Large intestine (tissue), 3 donors: ENCODE measurements around the gene SMTNL2. TPM values are rescaled to one million over a fixed set of nuclear protein-coding genes. Genes with fewer than 3 reads are reported as not detected.

ENCODE experiments used
- DNase-seq, 2 donors: peaks; one replicate each; pipeline versions ENCODE4 v3.0.0 to v3.0.0-alpha.2; 2013
- H3K27ac ChIP-seq: one replicate; pipeline ENCODE4 v1.5.1; 2013; ENCODE audit warnings: low read length
- H3K27me3 ChIP-seq: 2 replicates; pipeline ENCODE4 v1.6.1; 2013; ENCODE audit warnings: low read length; ENCODE audit not compliant: control insufficient read depth, insufficient read depth
- H3K36me3 ChIP-seq: 2 replicates; pipeline ENCODE4 v1.6.1; 2013; ENCODE audit warnings: low read length; ENCODE audit not compliant: control insufficient read depth, insufficient read depth
- H3K4me1 ChIP-seq: one replicate; pipeline ENCODE4 v1.6.1; 2013; ENCODE audit warnings: low read length; ENCODE audit not compliant: control insufficient read depth, insufficient read depth
- H3K4me3 ChIP-seq: one replicate; pipeline ENCODE4 v1.5.1; 2013; ENCODE audit warnings: low read length
- H3K9me3 ChIP-seq: one replicate; pipeline ENCODE4 v1.6.1; 2013; ENCODE audit warnings: mild to moderate bottlenecking, low read depth, low read length, moderate library complexity; ENCODE audit not compliant: control insufficient read depth
- WGBS: methylation state at CpG from one replicate; pipeline ENCODE4 v1.1.5; 2013; ENCODE audit warnings: low lambda C conversion rate; ENCODE audit not compliant: insufficient coverage; 5-methylcytosine and 5-hydroxymethylcytosine counted together
- polyA plus RNA-seq: library from polyadenylated mRNA; unstranded; fragments of 120-200 nt; gene quantifications from one replicate; pipeline ENCODE4 v1.2.1, GENCODE V29; 2013

SMTNL2 gene
- polyA plus RNA-seq, 1 donor, result 10.1 TPM

DNA sequence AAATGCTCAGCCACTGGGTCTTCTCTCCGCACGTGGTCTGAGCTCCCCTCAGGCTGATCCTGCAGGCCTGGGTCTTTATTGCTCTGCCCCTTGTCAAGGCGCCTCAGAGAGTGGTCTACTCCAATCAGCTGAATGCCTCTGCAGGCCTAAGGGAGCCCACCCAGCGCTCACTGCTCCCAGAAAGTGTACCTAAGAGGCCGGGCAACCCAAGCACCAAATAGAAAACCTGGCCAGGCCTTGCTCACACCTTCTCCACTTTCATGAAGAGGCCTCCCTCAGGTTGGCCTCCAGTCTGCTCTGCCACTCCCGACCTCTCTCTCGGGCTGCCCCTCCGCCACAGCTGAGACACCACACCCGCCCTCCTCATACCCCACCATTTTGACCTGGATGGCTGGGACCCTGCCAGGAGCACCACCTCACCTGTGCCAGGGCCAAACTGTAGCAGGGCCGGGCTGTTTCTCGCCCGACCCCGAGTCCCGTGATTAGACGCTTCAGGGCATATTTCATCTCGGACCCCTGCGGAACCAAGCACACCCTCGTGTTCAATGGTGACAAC lies 29.8 kb upstream of the SMTNL2 start:
- H3K4me3 ChIP-seq, result peak overlapping the region; percentile 76
- H3K27ac ChIP-seq, result no peak overlapping the region
- no peaks in the 10 kb centered on the region for H3K9me3 ChIP-seq
- no CpG with 5 or more reads among the region's 18 CpGs for WGBS
- peaks cover 37% of the 10 kb centered on the region for H3K36me3 ChIP-seq
- H3K4me1 ChIP-seq, result peaks cover 14% of the 10 kb centered on the region
- H3K27me3 ChIP-seq, result no peaks in the 10 kb centered on the region
- DNase-seq, result no peak

DNA sequence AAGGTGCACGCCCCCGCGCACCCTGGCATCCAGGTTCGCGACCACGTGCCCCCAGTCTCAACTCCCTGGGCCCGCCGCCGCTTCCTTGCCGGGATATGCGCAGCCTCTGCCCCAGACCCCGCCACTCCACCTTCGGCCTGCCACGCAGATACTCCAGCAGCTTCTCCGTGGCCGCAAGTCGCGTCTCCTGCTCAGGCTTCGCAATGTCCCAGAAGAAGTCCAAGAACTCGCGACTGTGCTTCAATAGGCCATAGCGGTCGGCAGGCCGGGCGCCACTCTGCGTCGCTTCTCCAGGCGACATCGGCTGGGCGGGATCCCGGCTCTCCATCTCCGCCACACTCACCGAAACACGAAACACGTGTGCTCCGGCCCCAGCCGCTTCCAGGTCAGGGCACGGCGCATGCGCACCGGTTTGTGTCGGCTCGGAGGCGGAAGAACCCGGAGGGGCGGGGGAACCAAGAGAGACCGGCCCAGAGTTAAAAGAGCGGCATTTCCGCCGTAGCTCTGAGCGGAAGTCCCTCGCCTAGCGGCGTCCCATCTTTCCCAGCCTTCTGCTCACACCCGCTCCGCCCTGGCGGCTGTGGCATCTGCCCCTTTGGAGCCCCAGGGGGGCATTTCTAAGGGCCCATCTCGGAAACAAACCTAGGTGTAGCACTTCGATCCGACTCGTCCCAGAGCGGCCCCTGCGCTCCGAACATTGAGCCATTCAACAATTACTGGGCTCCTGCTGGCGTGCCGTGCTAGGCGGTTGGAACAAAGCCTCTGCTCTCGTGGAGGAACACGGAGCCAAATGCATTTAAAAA lies 29.1 kb upstream of the SMTNL2 start, which contains the start of gene MYBBP1A:
TSS of gene MYBBP1A (minus strand) at position 388 of the 803 bp plus-strand sequence. CDS start at position 328, 60 bp downstream.
- no CpG with 5 or more reads among the region's 69 CpGs for WGBS
- peaks cover 21% of the 10 kb centered on the region for H3K4me1 ChIP-seq

GRCh38 chr17:4555873-4556759 lies 28.2 kb upstream of the SMTNL2 start:
- H3K36me3 ChIP-seq, result peaks cover 21% of the 10 kb centered on the region
- DNase-seq, result no peak
- H3K27ac ChIP-seq, result peak overlapping the region; percentile 58
- H3K4me1 ChIP-seq, result peaks cover 30% of the 10 kb centered on the region
- no peaks in the 10 kb centered on the region for H3K27me3 ChIP-seq
- no peaks in the 10 kb centered on the region for H3K9me3 ChIP-seq
- WGBS, result 50% methylated on average over 3 of the region's 17 CpGs
- H3K4me3 ChIP-seq, result peak overlapping the region; percentile 76

More for the DNA sequence above, 29.1 kb upstream of the SMTNL2 start, which contains the start of gene MYBBP1A:
- H3K27ac ChIP-seq, result peak within 1 kb of the TSS; percentile 58
- peaks cover 30% of the 10 kb centered on the region for H3K36me3 ChIP-seq
- no peaks in the 10 kb centered on the region for H3K9me3 ChIP-seq
- no peaks in the 10 kb centered on the region for H3K27me3 ChIP-seq
- H3K4me3 ChIP-seq, result peak within 1 kb of the TSS; percentile 76
- DNase-seq, result peak; percentile 96 to 97

DNA sequence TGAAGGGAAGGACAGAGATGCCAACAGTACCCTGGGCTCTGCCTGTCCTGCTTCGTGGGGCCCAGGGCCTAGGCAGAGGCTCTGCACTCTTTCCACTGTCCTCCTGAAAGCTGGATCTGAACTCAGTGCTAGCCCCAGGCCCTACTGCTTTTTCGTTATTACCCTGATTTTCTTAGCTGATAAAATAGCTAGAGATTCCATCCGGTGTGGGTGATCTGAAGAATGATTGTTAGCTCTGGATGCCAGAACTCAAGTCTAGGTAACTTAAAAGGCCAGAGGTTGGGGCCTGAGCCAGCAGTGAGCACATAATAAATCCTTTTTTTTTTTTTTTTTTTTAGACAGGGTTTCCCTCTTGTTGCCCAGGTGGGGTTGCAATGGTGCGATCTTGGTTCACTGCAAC lies 27.3 kb upstream of the SMTNL2 start:
- Histone ChIP-seq H3K4me3 (no peak overlapping the region), H3K36me3 (peaks cover 14% of the 10 kb centered on the region), H3K4me1 (peaks cover 37% of the 10 kb centered on the region), H3K9me3 (no peaks in the 10 kb centered on the region), H3K27ac (no peak overlapping the region), H3K27me3 (no peaks in the 10 kb centered on the region)
- 83% methylated on average over 1 of the region's 4 CpGs for WGBS
- no peak for DNase-seq

DNA sequence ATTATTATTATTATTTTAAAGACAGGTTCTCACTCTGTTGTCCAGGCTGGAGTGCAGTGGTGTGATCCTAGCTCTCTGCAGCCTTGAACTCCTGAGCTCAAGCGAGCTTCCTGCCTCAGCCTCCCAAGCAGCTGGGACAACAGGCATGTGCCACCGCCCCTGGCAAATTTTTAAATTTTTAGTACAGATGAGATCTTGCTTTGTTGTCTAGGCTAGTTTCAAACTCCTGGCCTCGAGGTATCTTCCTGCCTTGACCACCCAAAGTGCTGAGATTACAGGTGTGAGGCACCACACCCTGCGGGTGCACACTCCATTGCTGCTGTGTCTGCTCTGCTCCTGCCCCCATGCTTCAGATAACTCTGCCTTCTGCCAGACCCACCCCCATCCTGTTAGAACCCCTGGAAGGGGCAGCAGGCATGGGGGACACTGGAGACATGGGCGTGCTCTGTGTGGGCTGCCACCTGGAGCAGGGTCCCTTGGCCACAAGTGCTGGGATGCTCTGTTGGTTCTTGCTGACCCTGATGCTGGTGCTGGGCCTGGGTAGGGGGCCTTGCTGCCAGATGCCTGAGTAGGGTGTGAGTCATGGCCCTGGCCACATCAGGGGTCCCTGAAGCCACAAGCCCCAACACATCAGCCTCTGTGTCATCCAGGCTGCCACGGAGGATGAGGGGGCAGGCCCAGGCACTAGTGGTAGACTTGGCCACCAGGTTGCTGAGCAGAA lies 26.5 kb upstream of the SMTNL2 start:
- H3K36me3 ChIP-seq, result peaks cover 7% of the 10 kb centered on the region
- H3K27ac ChIP-seq, result no peak overlapping the region
- H3K27me3 ChIP-seq, result no peaks in the 10 kb centered on the region
- H3K9me3 ChIP-seq, result no peaks in the 10 kb centered on the region
- H3K4me3 ChIP-seq, result no peak overlapping the region
- peaks cover 44% of the 10 kb centered on the region for H3K4me1 ChIP-seq
- DNase-seq, result no peak
- WGBS, result no CpG with 5 or more reads among the region's 6 CpGs

- Histone ChIP-seq H3K27me3 (no peaks in the 10 kb centered on the region), H3K4me3 (no peak overlapping the region), H3K27ac (no peak overlapping the region), H3K4me1 (peaks cover 46% of the 10 kb centered on the region), H3K9me3 (no peaks in the 10 kb centered on the region), H3K36me3 (peaks cover 2% of the 10 kb centered on the region)
- no peak for DNase-seq
- WGBS, result no CpG with 5 or more reads among the region's 24 CpGs
Observed at GRCh38 chr17:4558347-4558971, 25.9 kb upstream of the SMTNL2 start.

DNA sequence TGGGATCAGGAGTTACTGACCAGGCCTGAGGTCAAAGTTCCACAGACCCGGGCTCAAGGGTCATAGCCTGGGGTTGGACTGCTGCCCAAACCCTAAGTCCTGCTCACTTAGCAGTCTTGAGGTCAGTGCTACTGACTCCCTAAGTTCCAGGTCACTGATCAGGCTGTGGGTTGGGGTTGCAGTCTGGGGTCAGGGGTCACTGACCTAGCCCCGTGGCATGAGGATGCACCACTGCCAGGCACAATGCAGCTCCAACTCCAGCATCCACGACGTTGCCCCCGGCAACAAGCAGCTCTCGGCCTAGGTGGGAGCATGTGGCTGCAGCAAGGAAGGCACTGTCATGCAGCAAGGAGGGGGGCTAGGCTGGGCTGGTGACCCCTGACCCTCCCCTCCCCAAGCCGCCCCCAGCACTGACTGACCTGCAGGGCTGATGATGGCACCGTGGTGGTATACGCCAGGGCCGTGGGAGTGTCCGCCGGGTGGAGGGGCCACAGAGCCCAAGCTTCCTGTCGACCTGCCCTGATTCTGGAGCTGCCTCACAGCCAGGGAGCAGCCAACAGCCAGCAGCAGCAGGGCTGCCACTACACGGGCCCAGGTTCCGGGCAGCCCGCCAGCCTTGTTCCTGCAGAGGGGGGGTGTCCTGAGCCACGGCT lies 25.1 kb upstream of the SMTNL2 start:
- DNase-seq, result no peak
- Histone ChIP-seq H3K4me1 (peaks cover 42% of the 10 kb centered on the region), H3K4me3 (no peak overlapping the region), H3K9me3 (no peaks in the 10 kb centered on the region), H3K27me3 (no peaks in the 10 kb centered on the region), H3K27ac (no peak overlapping the region), H3K36me3 (no peaks in the 10 kb centered on the region)
- WGBS, result no CpG with 5 or more reads among the region's 17 CpGs

GRCh38 chr17:4559966-4560365 lies 24.4 kb upstream of the SMTNL2 start:
- peak overlapping the region; percentile 47 for H3K27ac ChIP-seq
- peaks cover 41% of the 10 kb centered on the region for H3K4me1 ChIP-seq
- WGBS, result no CpG with 5 or more reads among the region's 5 CpGs
- DNase-seq, result peak in 1 of 2 donors; percentile 54
- no peak overlapping the region for H3K4me3 ChIP-seq
- no peaks in the 10 kb centered on the region for H3K27me3 ChIP-seq
- no peaks in the 10 kb centered on the region for H3K36me3 ChIP-seq
- no peaks in the 10 kb centered on the region for H3K9me3 ChIP-seq

- no peak within 1 kb of the TSS for H3K4me3 ChIP-seq
- peaks cover 41% of the 10 kb centered on the region for H3K4me1 ChIP-seq
- H3K27me3 ChIP-seq, result no peaks in the 10 kb centered on the region
- no peaks in the 10 kb centered on the region for H3K9me3 ChIP-seq
- H3K36me3 ChIP-seq, result no peaks in the 10 kb centered on the region
- peak within 1 kb of the TSS; percentile 47 for H3K27ac ChIP-seq
- peak in 1 of 2 donors; percentile 65 for DNase-seq
- no CpG with 5 or more reads among the region's 12 CpGs for WGBS
Observed at GRCh38 chr17:4560421-4560820, 23.9 kb upstream of the SMTNL2 start, which contains the start of gene GGT6. Gene GGT6 (minus strand): TSS chr17:4560577. CDS start chr17:4560521, 56 bp downstream.
